Activated CD4-positive, CD25-positive, alpha-beta regulatory T cell treated with anti-CD3 and anti-CD28 coated beads, Interleukin-2, amount 50 U/mL, for 16 hours (primary cell): ENCODE results near the gene BRCA1.
"Not testable (repeated sequence)": the region's sequence is repeated elsewhere in the genome, so short reads cannot be mapped to it uniquely, and the experiment has no call there.

Experiments
- DNase-seq: peaks from one replicate; pipeline ENCODE4 v3.0.0-alpha.2; 2020; ENCODE audit warnings: low read depth, low spot score

Gene BRCA1

GRCh38 chr17:43134774-43135453 is 9.8 kb upstream of the BRCA1 start:
- DNase-seq = no peak

GRCh38 chr17:43133439-43133838 is 8.3 kb upstream of the BRCA1 start:
- DNase-seq = not testable (repeated sequence)

- DNase-seq = no peak
These were observed 7.0 kb upstream of the BRCA1 start for GRCh38 chr17:43132117-43132516.

GRCh38 chr17:43129671-43130010 is 4.5 kb upstream of the BRCA1 start:
- no peak for DNase-seq

GRCh38 chr17:43127333-43127876 is 2.2 kb upstream of the BRCA1 start:
- not testable (repeated sequence) for DNase-seq

GRCh38 chr17:43126911-43127290 is 1.7 kb upstream of the BRCA1 start:
- no peak for DNase-seq

- DNase-seq = no peak
These were observed 1.1 kb upstream of the BRCA1 start for GRCh38 chr17:43125967-43126910.

- no peak for DNase-seq
These were observed 6.2 kb downstream of the BRCA1 start for GRCh38 chr17:43118679-43119615.

- no peak for DNase-seq
These were observed 11.0 kb downstream of the BRCA1 start for GRCh38 chr17:43114151-43114552.

- DNase-seq = no peak
These were observed 18.6 kb downstream of the BRCA1 start for GRCh38 chr17:43106552-43106951.

GRCh38 chr17:43105146-43105545 is 20.0 kb downstream of the BRCA1 start:
- DNase-seq = no peak

GRCh38 chr17:43104665-43105064 is 20.5 kb downstream of the BRCA1 start:
- no peak for DNase-seq

GRCh38 chr17:43095364-43095763 is 29.8 kb downstream of the BRCA1 start:
- not testable (repeated sequence) for DNase-seq

GRCh38 chr17:43094129-43094835 is 30.9 kb downstream of the BRCA1 start:
- no peak for DNase-seq

GRCh38 chr17:43092901-43093300 is 32.3 kb downstream of the BRCA1 start:
- no peak for DNase-seq

GRCh38 chr17:43090022-43090421 is 35.1 kb downstream of the BRCA1 start:
- no peak for DNase-seq

- no peak for DNase-seq
These were observed 39.7 kb downstream of the BRCA1 start for GRCh38 chr17:43085474-43085873.

- DNase-seq = no peak
These were observed 45.4 kb downstream of the BRCA1 start for GRCh38 chr17:43079641-43080302.

GRCh38 chr17:43074869-43075268 is 50.3 kb downstream of the BRCA1 start:
- DNase-seq = no peak

GRCh38 chr17:43070872-43071271 is 54.3 kb downstream of the BRCA1 start:
- DNase-seq = no peak
